NCI-H748 (cell line): ENCODE measurements around the gene RTN4.
"Not testable (repeated sequence)": the region's sequence is repeated elsewhere in the genome, so short reads cannot be mapped to it uniquely, and the experiment has no call there.

Experiments used
- DNase-seq: peaks from one replicate; lab custom pipeline; 2025; ENCODE audit not compliant: unreplicated experiment; lab: John Stamatoyannopoulos, UW

RTN4 gene

GRCh38 chr2:55050100-55050994, at the start of gene RTN4:
RTN4 (minus strand) TSS chr2:55050451; CDS start chr2:55050300, 151 bp downstream.
- peak; percentile 98 for DNase-seq

- DNase-seq = no peak
Measured at GRCh38 chr2:55099493-55099877, 49.2 kb upstream of the RTN4 start.

- DNase-seq = no peak
Measured at GRCh38 chr2:55097461-55098410, 47.5 kb upstream of the RTN4 start.

- no peak for DNase-seq
Measured at GRCh38 chr2:55097082-55097460, 46.8 kb upstream of the RTN4 start.

GRCh38 chr2:55096586-55096985, 46.3 kb upstream of the RTN4 start:
- DNase-seq = no peak

GRCh38 chr2:55093381-55093780, 43.1 kb upstream of the RTN4 start:
- no peak for DNase-seq

GRCh38 chr2:55092439-55092838, 42.2 kb upstream of the RTN4 start:
- DNase-seq = no peak

GRCh38 chr2:55091681-55092080, 41.4 kb upstream of the RTN4 start:
- DNase-seq = not testable (repeated sequence)

- DNase-seq = no peak
Measured at GRCh38 chr2:55090702-55091101, 40.5 kb upstream of the RTN4 start.

- no peak for DNase-seq
Measured at GRCh38 chr2:55089726-55090125, 39.5 kb upstream of the RTN4 start.

- no peak for DNase-seq
Measured at GRCh38 chr2:55088400-55088799, 38.1 kb upstream of the RTN4 start.

GRCh38 chr2:55087936-55088335, 37.7 kb upstream of the RTN4 start:
- no peak for DNase-seq

GRCh38 chr2:55087501-55087900, 37.2 kb upstream of the RTN4 start:
- no peak for DNase-seq

GRCh38 chr2:55085113-55086040, 35.1 kb upstream of the RTN4 start:
- no peak for DNase-seq

- no peak for DNase-seq
Measured at GRCh38 chr2:55084641-55085040, 34.4 kb upstream of the RTN4 start.

GRCh38 chr2:55080204-55080738, 30.0 kb upstream of the RTN4 start:
- no peak for DNase-seq

GRCh38 chr2:55078956-55079355, 28.7 kb upstream of the RTN4 start:
- no peak for DNase-seq

- no peak for DNase-seq
Measured at GRCh38 chr2:55076721-55077120, 26.5 kb upstream of the RTN4 start.

- DNase-seq = not testable (repeated sequence)
Measured at GRCh38 chr2:55076019-55076418, 25.8 kb upstream of the RTN4 start.
